CD4-positive, alpha-beta T cell treated with Interleukin-1 beta for 1 hour (primary cell): ENCODE data around the gene NFKBIZ.
A peak's percentile ranks its signal among the peaks of the same experiment; 100 is the strongest.

Experiments used
- DNase-seq, 2 donors: peaks; one replicate each; pipeline ENCODE4 v3.0.0-alpha.2; 2020 to 2022

NFKBIZ gene

DNA sequence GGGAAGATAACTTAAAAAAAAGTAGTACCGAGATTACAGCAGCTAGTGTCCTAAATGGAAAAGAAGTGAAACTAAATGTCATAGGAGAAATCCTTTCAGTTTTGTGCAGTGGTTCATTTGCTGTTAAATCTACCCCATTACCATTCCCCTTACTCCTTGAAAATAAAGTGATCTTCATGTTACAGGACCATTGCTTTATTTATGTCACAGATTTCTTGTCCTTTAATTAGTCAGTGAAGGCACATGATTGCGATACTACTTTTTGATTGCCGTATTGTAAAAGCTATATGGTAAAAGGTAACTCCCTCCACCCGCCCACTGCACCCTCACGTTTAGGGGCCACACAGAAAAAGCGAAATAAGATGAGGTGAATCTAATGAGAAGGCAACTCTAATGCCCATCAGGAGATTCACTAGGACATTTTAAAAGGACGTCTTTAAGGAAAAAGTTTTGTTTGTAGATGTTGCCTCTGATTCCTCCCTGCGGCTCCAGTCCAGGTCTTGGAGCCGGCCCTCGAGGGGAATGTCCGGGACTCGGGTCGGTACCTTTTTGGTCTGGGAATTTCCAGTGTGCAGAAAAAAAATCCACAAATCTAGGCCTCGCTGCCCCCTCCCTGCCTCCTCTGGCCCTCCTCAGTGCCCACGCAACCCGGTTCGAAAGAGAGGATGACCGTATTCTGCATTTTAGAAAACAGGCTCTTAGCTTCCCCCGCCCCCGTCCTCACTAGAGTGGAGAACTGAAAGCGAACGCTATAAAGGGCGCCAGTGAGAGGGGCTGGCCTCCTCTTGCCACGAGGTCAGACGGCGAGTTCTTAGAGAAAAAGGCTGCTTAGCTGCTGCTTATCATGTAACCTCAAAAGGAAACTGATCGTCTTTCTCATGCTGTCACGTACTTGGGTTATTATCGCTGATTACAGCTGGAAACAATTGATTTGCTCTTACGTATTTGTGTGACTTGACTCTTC, 21.8 kb upstream of the NFKBIZ start:
- DNase-seq, result peak; percentile 89

DNA sequence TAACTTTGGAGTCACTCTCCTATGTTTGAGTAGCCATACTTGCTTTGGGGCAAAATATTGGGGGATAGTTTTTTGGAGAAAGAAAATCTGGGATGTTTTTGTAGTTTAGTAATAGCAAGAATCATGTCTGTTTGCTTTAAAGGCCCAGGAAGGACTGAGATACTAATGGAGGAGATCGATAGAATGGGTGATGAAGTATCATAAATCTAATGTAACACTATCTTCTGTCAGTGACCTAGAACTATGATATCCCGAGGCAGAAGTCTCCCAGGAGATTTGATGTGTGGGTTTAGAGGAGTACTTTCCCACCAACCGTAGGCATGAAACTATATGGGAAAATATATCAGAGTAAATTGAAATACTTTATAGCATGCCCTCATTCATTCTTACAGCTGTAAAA, 21.0 kb upstream of the NFKBIZ start:
- DNase-seq, result no peak

DNA sequence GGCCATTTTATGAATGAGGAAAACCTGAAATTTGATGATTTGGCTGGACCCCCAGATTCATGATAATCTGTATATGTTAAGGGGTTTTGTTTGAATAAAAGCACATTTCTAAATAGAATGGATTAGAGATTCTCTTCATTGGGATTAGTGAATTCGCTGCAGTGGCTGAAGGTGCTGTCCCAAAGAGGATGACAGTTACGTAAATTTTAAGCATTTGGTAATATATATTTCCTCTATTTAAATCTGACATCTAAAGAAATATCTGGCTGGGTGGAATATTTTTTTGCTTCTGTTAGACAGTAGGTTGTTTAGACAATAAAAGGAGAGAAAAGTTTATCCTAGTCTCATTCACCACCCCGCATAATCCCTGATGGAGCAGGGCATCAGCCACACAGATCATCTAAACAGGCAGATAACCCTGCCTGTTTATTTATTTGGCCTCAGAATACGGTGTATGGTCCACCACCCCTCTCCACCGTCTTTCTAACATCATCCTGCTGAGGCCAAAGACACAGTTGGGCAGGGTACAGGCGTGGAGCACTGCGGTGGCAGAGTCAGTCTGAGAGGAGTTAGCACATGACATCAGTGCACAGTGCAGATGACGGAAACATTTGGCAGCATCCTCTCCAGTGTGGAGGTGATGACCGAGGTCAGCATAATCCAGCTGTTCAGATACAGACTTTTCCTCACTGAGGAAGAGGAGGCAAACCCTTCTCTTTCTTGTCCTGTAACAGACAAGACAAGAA, 20.4 kb upstream of the NFKBIZ start:
- peak; percentile 71 to 72 for DNase-seq

DNA sequence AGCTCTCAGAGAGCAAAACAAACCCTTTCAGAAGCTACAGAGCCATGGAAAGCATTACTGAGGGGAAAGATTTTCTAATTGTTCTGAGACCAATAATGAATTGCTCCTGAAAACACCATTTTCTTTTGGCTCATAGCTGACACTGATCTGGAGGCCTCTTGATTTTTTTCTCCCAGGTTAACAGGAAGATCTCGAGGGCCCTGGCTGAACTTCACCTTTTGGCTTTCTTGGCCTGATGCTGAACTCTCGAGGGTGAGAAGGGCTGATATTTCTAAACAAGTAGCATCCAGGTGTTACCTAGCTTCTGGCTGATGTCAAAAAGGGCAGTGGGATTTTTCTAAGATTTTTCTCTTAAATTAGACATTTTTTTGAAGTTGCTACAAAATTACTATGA, 19.9 kb upstream of the NFKBIZ start:
- no peak for DNase-seq

DNA sequence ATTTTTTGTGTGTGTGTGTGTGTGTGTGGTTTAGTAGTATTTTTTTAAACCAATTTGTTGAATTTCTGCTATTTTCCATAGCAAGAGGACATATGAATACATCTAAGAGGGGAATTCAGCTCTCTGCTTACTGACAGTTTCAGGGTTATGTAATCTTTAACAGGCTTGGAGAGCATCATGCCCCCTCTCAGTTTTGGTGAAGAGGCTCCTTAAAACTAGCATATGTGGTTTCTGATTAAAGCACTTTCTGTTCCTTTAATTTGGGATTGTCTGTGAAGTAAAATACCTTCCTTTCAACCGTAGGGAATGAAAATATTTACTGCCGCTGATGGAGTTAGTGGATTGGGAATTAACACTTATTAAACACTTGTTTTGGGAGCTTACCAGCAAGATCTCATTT, 19.4 kb upstream of the NFKBIZ start:
- DNase-seq, result peak in 1 of 2 donors; percentile 25

DNA sequence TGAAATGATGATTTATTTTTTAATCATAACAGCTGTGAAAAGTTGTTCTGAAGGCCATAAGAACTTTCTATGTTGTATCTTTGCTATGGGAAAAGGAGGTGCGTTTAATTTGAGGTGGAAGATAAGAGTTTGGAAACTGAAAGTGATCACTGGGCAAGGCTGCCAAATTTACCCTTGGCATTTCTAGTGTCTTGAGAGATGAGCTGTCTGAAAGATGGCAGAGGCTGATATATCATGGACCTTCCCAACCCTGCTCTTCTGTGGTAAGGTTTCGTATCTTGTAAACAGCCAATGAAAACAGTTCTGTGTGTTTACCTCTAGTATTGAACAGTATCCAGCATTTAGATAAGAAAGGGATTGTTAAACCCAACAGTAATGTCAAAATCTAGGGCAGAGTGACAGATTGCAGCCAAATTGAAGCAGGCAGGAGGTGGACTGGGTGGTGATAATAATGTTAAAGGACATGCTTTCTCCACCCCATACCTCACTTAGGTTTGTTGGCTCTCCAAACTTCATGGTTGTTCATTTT, 15.8 kb upstream of the NFKBIZ start:
- peak in 1 of 2 donors; percentile 24 for DNase-seq

DNA sequence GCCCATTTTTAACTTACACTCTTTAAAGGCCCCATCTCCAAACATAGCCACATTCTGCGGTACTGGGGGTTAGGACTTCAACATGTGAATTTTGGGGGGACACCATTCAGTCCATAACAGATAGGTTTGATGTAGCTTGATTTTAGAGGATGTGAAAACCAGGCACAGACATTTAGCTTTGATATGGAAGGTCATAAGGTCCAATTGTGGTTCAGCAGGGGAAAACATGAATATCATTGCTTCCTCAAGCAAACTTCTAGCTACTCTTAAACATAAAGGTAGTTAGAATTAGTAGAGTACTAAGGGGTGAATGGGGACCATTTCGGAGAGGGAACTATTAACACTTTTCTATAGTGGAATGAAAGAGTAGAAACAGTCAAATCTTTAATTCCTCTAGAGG, 13.6 kb upstream of the NFKBIZ start:
- DNase-seq, result no peak

DNA sequence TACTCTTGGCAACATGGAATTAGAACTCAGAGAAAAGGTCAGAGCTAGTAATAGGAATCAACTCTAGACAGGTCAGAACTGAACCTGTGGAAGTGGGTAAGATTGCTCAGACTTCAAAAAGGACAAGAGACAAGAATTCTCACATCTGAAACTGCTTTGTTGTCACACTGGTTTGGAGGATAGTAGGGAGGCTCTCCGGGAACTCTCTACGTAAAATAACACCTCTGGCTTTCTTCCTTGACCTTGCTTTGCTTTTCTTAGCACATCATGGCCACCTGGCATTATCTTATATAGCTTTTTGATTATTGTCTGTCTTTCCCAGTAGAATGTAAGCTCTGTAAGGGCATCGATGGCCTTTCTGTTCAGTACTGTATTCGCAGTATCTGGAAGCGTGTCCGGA, 13.2 kb upstream of the NFKBIZ start:
- no peak for DNase-seq

DNA sequence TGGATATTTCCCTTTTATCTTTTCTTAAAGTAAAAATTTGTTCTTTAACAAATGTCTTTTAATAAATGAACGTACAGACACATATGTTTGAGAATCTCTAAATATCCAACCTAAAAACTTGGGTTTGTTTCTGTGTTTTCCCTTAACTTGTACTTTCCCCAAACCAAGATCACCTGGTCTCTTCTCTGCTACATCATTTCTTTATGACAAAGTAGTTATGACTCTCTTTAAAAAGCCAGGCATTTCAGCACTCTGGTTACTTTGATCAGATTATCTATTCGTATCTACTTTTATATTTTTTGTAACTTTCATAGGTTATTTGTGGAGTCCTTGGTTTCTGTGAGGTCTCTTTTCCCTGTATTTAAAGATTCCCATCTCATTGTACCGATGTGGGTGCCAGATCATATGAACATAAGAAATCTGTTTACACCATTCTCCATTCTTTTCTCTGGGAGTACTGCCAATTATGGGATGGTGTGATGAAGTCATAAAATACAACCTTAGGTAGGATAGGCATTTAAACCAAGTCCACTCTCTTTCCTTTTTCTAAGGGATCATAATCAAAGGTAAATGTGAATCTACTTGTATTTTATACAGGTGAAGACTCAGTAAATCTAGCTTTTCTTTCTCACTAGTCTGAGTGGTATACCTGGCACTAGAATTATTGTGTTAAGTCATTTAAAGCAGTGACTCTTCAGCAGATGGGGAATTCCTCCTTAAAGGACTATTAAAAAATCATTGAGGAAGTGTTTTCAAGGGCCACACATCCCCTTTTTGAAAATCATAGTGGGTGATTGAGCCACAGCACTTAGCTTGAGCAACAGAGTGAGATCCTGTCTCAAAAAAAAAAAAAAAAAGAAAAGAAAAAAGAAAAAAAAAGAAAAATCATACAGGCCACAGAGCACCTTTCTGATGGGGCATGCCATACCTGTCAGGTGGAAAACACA, 12.4 kb upstream of the NFKBIZ start:
- peak in 1 of 2 donors; percentile 26 for DNase-seq

DNA sequence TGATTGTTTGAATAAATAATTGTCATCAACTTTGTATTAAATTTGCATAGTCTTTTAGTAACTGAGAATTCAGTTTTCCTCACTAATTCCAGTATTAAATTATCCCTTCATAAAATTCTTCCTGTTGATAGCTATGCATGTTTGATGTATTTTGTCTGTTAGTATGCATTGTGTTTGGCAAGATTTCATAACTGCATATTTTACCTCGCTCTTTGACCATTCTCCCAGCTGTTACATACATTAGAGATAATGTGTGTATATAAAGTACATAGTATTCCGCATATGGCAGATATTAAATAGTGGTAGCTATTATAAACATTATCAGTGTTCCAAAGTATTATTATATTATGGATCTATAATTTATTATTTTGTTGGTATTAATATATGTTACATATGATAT, 10.6 kb upstream of the NFKBIZ start:
- no peak for DNase-seq

DNA sequence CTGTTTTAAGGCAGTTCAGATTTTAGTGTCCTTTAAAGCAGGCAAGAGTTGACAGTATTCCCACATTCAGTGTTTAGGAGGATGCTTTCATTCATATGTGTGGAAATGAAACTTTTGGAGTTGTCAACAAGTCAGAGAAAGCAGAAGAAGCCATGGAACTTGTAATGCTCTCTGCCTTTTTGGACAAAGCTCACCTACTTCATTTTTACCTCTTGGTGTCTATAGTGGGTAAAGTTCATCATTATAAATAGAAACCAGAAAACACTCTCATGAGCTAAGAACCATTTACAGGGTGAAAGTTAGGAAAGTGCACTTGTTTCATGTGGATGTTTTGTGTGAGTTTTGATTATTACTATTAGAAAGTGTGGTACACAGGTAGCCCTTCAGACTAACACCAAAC, 9.2 kb upstream of the NFKBIZ start:
- DNase-seq, result no peak

DNA sequence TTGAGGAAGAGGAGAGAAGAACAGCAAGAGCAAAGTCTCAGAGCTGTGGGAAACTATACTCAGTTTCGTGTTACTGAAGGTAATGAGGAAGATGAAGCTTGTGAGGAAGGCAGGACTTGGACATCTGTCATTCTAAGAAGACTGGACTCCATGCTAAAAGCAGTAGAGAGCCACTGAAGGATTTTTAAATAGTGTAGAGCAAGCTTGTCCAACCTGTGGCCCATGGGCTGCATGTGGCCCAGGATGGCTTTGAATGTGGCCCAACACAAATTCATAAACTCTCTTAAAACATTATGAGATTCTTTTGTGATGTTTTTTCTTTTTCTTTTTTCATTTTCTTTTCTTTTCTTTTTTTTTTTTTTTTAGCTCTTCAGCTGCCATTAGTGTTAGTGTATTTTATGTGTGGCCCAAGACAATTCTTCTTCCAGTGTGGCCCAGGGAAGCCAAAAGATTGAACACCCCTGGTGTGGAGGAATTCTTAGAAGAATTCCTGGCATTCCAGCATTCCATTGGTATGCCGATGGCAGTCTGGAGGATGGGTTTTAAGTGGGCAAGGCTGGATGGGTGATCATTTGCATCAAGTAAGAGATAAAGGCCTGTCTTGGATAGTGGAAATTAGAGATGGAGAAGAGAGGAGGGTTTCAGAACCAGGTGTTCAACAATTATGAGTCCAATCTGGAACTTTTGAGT, 6.9 kb upstream of the NFKBIZ start:
- no peak for DNase-seq

DNA sequence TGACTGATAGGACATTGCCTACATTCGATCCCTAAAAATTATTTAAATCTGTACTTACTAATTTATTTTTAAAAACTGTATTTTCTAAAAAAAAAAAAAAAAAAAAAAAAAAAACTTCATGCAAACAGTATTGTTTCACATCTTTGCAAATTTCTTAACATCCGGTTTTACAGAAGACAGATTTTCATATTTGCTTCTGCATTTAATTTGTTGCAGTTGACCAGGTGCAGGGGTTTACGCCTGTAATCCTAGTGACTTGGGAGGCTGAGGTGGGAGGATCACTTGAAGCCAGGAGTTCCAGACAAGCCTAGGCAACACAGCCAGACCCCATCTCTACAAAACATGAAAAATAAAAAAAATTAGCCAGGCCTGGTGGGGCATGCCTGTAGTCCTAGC, 6.4 kb upstream of the NFKBIZ start:
- no peak for DNase-seq

DNA sequence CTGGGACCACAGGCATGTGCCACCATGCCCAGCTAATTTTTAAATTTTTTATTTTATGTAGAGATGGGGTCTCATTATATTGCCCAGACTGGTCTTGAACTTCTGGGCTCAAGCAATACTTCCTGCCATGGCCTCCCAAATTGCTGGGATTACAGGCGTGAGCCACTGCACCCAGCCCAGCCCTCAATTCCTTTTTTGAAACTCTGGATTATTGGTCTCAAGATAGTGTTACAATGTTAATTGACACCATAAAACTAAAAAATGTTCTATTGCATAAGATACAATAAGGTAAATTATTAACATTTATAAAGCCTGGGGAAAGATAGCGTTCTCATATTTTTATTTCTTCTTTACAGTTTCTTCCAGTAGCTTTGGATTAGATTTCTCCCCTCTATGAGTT, 3.9 kb upstream of the NFKBIZ start:
- no peak for DNase-seq

DNA sequence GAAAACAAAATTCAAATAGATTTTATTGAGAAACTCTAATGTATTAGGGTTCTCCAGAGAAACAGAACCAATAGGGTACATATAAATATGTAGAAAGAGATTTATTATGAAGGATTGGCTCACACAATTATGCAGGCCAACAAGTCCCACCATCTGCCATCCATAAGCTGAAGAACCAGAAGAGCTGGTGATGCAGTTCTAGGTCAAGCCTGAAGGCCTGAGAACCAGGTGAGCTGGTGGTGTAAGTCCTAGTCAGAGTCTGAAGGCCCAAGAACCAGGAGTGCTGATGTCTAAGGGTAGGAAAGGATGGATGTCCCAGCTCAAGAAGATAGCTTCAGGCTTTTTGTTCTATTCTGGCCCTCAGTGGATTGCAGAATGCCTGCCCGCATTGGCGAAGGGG, 2.6 kb upstream of the NFKBIZ start:
- DNase-seq, result no peak

DNA sequence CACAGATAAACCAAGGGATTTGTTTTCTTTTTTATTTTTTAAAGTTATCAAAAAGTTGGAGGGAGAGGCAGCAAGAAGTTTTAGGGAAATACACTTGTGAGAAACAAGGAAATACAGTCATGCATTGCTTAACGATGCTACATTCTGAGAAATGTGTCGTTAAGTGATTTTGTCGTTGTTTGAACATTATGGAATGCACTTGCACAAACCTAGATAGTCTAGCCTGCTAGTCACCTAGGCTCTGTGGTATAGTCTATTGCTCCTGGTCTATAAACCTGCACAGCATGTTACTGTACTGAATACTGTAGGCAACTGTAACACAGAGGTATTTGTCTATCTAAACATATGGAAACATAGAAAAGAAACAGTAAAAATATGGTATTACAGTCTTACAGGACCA, 2.0 kb upstream of the NFKBIZ start:
- no peak for DNase-seq

DNA sequence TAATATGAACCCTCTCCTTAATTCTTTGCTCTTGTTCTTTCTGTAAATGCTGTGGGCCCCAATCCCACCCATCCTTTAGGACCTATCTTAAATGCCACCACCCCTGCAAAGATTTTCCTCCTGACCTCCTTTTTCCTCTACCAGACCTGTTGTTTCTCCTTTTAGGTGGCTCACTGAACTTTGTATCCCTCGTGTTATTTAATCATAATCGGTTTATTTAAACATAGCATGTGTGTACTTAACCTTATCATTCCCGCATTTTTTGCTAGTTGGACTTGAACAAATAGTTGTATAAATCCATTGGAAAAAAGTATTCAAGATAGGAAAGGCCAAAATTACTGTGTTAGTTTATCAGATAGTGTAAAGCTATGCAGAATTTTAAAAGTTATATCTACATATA, 988 bp upstream of the NFKBIZ start:
- DNase-seq, result no peak

DNA sequence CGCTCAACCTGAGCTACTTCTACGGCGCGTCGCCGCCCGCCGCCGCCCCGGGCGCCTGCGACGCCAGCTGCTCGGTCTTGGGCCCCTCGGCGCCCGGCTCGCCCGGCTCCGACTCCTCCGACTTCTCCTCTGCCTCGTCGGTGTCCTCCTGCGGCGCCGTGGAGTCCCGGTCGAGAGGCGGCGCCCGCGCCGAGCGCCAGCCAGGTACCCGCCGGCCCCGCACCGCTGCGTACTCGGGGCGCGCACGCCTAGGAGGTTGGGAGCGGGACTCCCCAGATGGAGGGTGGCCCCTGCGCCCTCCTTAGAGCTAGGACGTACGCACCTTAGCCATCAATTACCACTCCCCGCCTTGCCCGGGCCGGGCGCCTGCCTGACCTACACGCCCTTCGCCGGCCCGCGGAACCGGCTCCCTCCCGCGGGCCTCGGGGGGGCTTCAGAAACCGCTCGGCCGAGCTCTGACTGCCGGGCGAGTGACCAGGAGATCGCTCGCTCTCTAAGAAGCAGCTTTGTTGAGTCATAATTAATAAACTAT, 466 bp downstream of the NFKBIZ start:
- DNase-seq, result peak in 1 of 2 donors; percentile 53

DNA sequence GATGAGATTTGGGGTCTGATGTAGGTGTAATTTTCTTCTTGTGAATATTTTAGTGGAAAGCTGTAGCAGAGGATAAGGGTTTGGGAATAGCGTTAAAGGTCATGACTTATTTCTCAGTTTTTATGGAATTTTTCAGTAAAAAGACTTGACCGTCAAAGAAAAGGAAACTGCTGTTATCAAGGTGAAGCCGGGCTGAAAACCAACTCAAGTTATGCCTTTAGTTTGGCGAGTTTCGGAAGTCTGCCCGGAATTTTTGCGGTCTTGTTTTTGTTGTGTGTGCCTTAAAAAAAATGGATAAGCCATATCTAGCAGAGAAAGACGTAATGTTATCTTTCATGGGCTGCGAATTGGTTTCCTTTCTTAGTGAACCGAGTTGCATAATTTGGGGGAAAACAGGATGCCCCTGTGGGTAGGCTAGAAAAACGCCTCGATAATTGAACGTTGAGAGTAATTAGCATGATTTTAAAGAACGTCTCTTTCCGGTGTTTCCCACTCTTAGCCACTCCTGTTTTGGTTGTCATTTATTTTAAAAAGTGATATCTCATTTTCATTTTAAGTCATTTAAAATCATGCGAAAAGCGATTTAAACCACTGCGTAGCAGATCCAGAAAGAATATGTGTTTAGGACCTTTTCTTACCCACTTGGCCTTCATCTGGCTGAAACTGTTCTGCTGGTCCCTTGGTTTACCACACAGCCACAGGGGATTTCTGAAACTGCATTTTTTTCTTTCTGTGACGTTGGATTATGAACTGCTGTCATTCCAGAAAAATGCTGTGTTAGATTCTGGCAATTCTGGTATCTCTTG, 1.1 kb downstream of the NFKBIZ start:
- DNase-seq, result peak; percentile 57 to 83

DNA sequence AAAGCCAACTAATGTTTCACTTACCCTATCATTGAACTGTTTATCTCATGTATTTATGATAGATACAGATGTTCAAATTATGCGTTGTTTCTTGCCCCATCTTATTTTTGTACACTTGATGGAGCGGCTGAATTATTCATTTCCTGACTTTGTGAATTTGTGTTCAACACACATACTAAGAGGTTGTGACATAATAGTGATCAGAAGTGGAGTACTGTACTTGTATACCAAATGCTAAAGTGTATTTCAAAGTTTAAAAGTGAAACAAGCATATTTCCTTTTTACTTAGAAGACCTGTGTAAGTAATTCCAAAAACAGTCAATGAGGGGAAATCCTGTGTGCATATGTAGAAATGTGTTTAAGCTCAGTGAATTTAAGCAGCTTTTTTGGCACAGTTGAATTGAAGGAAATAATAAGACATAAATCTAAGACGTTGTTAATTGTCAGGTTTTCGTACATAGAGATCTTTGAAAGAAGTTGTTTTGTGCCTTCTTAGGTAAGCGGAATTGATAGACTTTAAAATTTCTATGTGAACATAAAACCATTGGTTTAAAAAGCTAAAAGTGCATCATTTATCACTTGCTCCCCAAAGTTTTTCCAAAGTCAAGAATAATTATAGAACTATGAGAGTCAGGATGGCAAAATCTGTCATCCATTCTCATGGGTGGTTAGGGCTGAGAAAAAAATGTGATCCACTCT, 1.9 kb downstream of the NFKBIZ start:
- no peak for DNase-seq
